ENCODE data around the gene PGM2L1. TPM values are rescaled to one million over a fixed set of nuclear protein-coding genes. Genes with fewer than 3 reads are reported as not detected.

The PGM2L1 gene
- 1.3 and 1.5 TPM in 2 replicates for total RNA-seq (2012; rRNA removed)

GRCh38 chr11:74398244-74399159 lies at the start of gene PGM2L1:
PGM2L1 (minus strand) TSS chr11:74398433; CDS start chr11:74398161, 272 bp downstream.
- Histone ChIP-seq H3K9me3 (replicated peaks; ENCODE audit: low read length) (no peaks in the 10 kb centered on the region), H3K4me2 (ENCODE audit: low read length) (peak within 1 kb of the TSS; percentile 94), H3K4me3 (ENCODE audit: low read length) (peak within 1 kb of the TSS; percentile 95), H3K9ac (ENCODE audit: low read depth, low read length) (peak within 1 kb of the TSS; percentile 83), H3K27me3 (ENCODE audit: control insufficient read depth, insufficient read depth, low read length) (no peaks in the 10 kb centered on the region), H3K36me3 (ENCODE audit: insufficient read depth, low read length) (no peaks in the 10 kb centered on the region), H3K4me1 (ENCODE audit: control insufficient read depth, insufficient read depth, low read length) (no peaks in the 10 kb centered on the region)

- no peak overlapping the region for H3K9ac ChIP-seq (ENCODE audit: low read depth, low read length)
- no peaks in the 10 kb centered on the region for H3K36me3 ChIP-seq (ENCODE audit: insufficient read depth, low read length)
- H3K4me2 ChIP-seq (ENCODE audit: low read length), result no peak overlapping the region
- H3K4me3 ChIP-seq (ENCODE audit: low read length), result no peak overlapping the region
- H3K4me1 ChIP-seq (ENCODE audit: control insufficient read depth, insufficient read depth, low read length), result peaks cover 18% of the 10 kb centered on the region
- no peaks in the 10 kb centered on the region for H3K27me3 ChIP-seq (ENCODE audit: control insufficient read depth, insufficient read depth, low read length)
- no peaks in the 10 kb centered on the region for H3K9me3 ChIP-seq (replicated peaks; ENCODE audit: low read length)
Observed at GRCh38 chr11:74447720-74448119, 49.5 kb upstream of the PGM2L1 start.

- H3K9ac ChIP-seq (ENCODE audit: low read depth, low read length), result no peak overlapping the region
- no peak overlapping the region for H3K4me3 ChIP-seq (ENCODE audit: low read length)
- H3K9me3 ChIP-seq (replicated peaks; ENCODE audit: low read length), result no peaks in the 10 kb centered on the region
- H3K4me1 ChIP-seq (ENCODE audit: control insufficient read depth, insufficient read depth, low read length), result peaks cover 21% of the 10 kb centered on the region
- H3K27me3 ChIP-seq (ENCODE audit: control insufficient read depth, insufficient read depth, low read length), result no peaks in the 10 kb centered on the region
- H3K4me2 ChIP-seq (ENCODE audit: low read length), result no peak overlapping the region
- no peaks in the 10 kb centered on the region for H3K36me3 ChIP-seq (ENCODE audit: insufficient read depth, low read length)
Observed at GRCh38 chr11:74446532-74446938, 48.3 kb upstream of the PGM2L1 start.

GRCh38 chr11:74444173-74444826 lies 46.1 kb upstream of the PGM2L1 start:
- no peaks in the 10 kb centered on the region for H3K27me3 ChIP-seq (ENCODE audit: control insufficient read depth, insufficient read depth, low read length)
- H3K9me3 ChIP-seq (replicated peaks; ENCODE audit: low read length), result no peaks in the 10 kb centered on the region
- no peaks in the 10 kb centered on the region for H3K36me3 ChIP-seq (ENCODE audit: insufficient read depth, low read length)
- no peak overlapping the region for H3K4me2 ChIP-seq (ENCODE audit: low read length)
- no peak overlapping the region for H3K4me3 ChIP-seq (ENCODE audit: low read length)
- H3K4me1 ChIP-seq (ENCODE audit: control insufficient read depth, insufficient read depth, low read length), result peaks cover 12% of the 10 kb centered on the region
- no peak overlapping the region for H3K9ac ChIP-seq (ENCODE audit: low read depth, low read length)

- no peaks in the 10 kb centered on the region for H3K36me3 ChIP-seq (ENCODE audit: insufficient read depth, low read length)
- no peaks in the 10 kb centered on the region for H3K27me3 ChIP-seq (ENCODE audit: control insufficient read depth, insufficient read depth, low read length)
- no peaks in the 10 kb centered on the region for H3K9me3 ChIP-seq (replicated peaks; ENCODE audit: low read length)
- H3K4me3 ChIP-seq (ENCODE audit: low read length), result no peak overlapping the region
- H3K4me1 ChIP-seq (ENCODE audit: control insufficient read depth, insufficient read depth, low read length), result peaks cover 9% of the 10 kb centered on the region
- H3K9ac ChIP-seq (ENCODE audit: low read depth, low read length), result no peak overlapping the region
- peak overlapping the region; percentile 18 for H3K4me2 ChIP-seq (ENCODE audit: low read length)
Observed at GRCh38 chr11:74443071-74443864, 45.0 kb upstream of the PGM2L1 start.

GRCh38 chr11:74442636-74443035 lies 44.4 kb upstream of the PGM2L1 start:
- H3K27me3 ChIP-seq (ENCODE audit: control insufficient read depth, insufficient read depth, low read length), result no peaks in the 10 kb centered on the region
- H3K4me1 ChIP-seq (ENCODE audit: control insufficient read depth, insufficient read depth, low read length), result peaks cover 9% of the 10 kb centered on the region
- no peak overlapping the region for H3K4me2 ChIP-seq (ENCODE audit: low read length)
- no peaks in the 10 kb centered on the region for H3K9me3 ChIP-seq (replicated peaks; ENCODE audit: low read length)
- no peak overlapping the region for H3K9ac ChIP-seq (ENCODE audit: low read depth, low read length)
- H3K36me3 ChIP-seq (ENCODE audit: insufficient read depth, low read length), result no peaks in the 10 kb centered on the region
- H3K4me3 ChIP-seq (ENCODE audit: low read length), result no peak overlapping the region

- no peak overlapping the region for H3K4me2 ChIP-seq (ENCODE audit: low read length)
- H3K4me1 ChIP-seq (ENCODE audit: control insufficient read depth, insufficient read depth, low read length), result peaks cover 9% of the 10 kb centered on the region
- no peaks in the 10 kb centered on the region for H3K9me3 ChIP-seq (replicated peaks; ENCODE audit: low read length)
- no peaks in the 10 kb centered on the region for H3K36me3 ChIP-seq (ENCODE audit: insufficient read depth, low read length)
- H3K4me3 ChIP-seq (ENCODE audit: low read length), result no peak overlapping the region
- H3K9ac ChIP-seq (ENCODE audit: low read depth, low read length), result no peak overlapping the region
- H3K27me3 ChIP-seq (ENCODE audit: control insufficient read depth, insufficient read depth, low read length), result peaks cover 2% of the 10 kb centered on the region
Observed at GRCh38 chr11:74438681-74439080, 40.4 kb upstream of the PGM2L1 start.

- Histone ChIP-seq H3K4me2 (ENCODE audit: low read length) (no peak overlapping the region), H3K36me3 (ENCODE audit: insufficient read depth, low read length) (no peaks in the 10 kb centered on the region), H3K4me3 (ENCODE audit: low read length) (no peak overlapping the region), H3K4me1 (ENCODE audit: control insufficient read depth, insufficient read depth, low read length) (peaks cover under 1% of the 10 kb centered on the region), H3K27me3 (ENCODE audit: control insufficient read depth, insufficient read depth, low read length) (peaks cover 2% of the 10 kb centered on the region), H3K9me3 (replicated peaks; ENCODE audit: low read length) (no peaks in the 10 kb centered on the region), H3K9ac (ENCODE audit: low read depth, low read length) (no peak overlapping the region)
Observed at GRCh38 chr11:74437441-74438042, 39.3 kb upstream of the PGM2L1 start.

GRCh38 chr11:74434528-74434927 lies 36.3 kb upstream of the PGM2L1 start:
- no peak overlapping the region for H3K9ac ChIP-seq (ENCODE audit: low read depth, low read length)
- H3K4me2 ChIP-seq (ENCODE audit: low read length), result no peak overlapping the region
- no peaks in the 10 kb centered on the region for H3K36me3 ChIP-seq (ENCODE audit: insufficient read depth, low read length)
- H3K9me3 ChIP-seq (replicated peaks; ENCODE audit: low read length), result no peaks in the 10 kb centered on the region
- H3K4me3 ChIP-seq (ENCODE audit: low read length), result no peak overlapping the region
- peaks cover 2% of the 10 kb centered on the region for H3K27me3 ChIP-seq (ENCODE audit: control insufficient read depth, insufficient read depth, low read length)
- no peaks in the 10 kb centered on the region for H3K4me1 ChIP-seq (ENCODE audit: control insufficient read depth, insufficient read depth, low read length)

- no peaks in the 10 kb centered on the region for H3K36me3 ChIP-seq (ENCODE audit: insufficient read depth, low read length)
- H3K9ac ChIP-seq (ENCODE audit: low read depth, low read length), result no peak overlapping the region
- peaks cover 6% of the 10 kb centered on the region for H3K4me1 ChIP-seq (ENCODE audit: control insufficient read depth, insufficient read depth, low read length)
- H3K4me2 ChIP-seq (ENCODE audit: low read length), result no peak overlapping the region
- H3K9me3 ChIP-seq (replicated peaks; ENCODE audit: low read length), result no peaks in the 10 kb centered on the region
- H3K27me3 ChIP-seq (ENCODE audit: control insufficient read depth, insufficient read depth, low read length), result no peaks in the 10 kb centered on the region
- H3K4me3 ChIP-seq (ENCODE audit: low read length), result no peak overlapping the region
Observed at GRCh38 chr11:74429205-74429604, 31.0 kb upstream of the PGM2L1 start.

- Histone ChIP-seq H3K4me1 (ENCODE audit: control insufficient read depth, insufficient read depth, low read length) (peaks cover 6% of the 10 kb centered on the region), H3K9me3 (replicated peaks; ENCODE audit: low read length) (no peaks in the 10 kb centered on the region), H3K36me3 (ENCODE audit: insufficient read depth, low read length) (no peaks in the 10 kb centered on the region), H3K27me3 (ENCODE audit: control insufficient read depth, insufficient read depth, low read length) (no peaks in the 10 kb centered on the region), H3K4me2 (ENCODE audit: low read length) (no peak overlapping the region), H3K4me3 (ENCODE audit: low read length) (no peak overlapping the region), H3K9ac (ENCODE audit: low read depth, low read length) (no peak overlapping the region)
Observed at GRCh38 chr11:74427384-74427886, 29.2 kb upstream of the PGM2L1 start.

Measured in skeletal muscle satellite cell (primary cell).